DND-41 (cell line): ENCODE results near the gene GFY.

Experiments used
- ATAC-seq: fragments of 200-7000 bp; cut with Tn5 transposase; 3 replicates; pipeline ENCODE4 v1.9.1; 2021; ENCODE audit warnings: low read depth; ENCODE audit not compliant: insufficient read depth
- DNase-seq: peaks from one replicate; pipeline ENCODE4 v3.0.0-alpha.2; 2020
- H2AFZ ChIP-seq: 2 replicates; pipeline ENCODE4 v1.6.0; 2012; ENCODE audit warnings: low read depth, low read length
- H3K27ac ChIP-seq: 2 replicates; pipeline ENCODE4 v1.5.1; 2012; ENCODE audit warnings: low read length, inconsistent platforms
- H3K27me3 ChIP-seq: fragments of 200-600 bp; sonication (generic); 2 replicates; pipeline ENCODE4 v1.6.0; 2012; ENCODE audit warnings: low read length, mild to moderate bottlenecking, inconsistent platforms; ENCODE audit not compliant: insufficient read depth, poor library complexity
- H3K36me3 ChIP-seq: 2 replicates; pipeline ENCODE4 v1.5.1; 2012; ENCODE audit warnings: low read length, inconsistent platforms; ENCODE audit not compliant: insufficient read depth
- H3K4me1 ChIP-seq: 2 replicates; pipeline ENCODE4 v1.5.1; 2012; ENCODE audit warnings: mild to moderate bottlenecking, low read length; ENCODE audit not compliant: insufficient read depth
- H3K4me2 ChIP-seq: 2 replicates; pipeline ENCODE4 v1.6.0; 2012; ENCODE audit warnings: mild to moderate bottlenecking, moderate library complexity, low read length, inconsistent platforms; ENCODE audit not compliant: insufficient read depth
- H3K4me3 ChIP-seq, 2 experiments: fragments of 200-600 bp in 1 of 2; shearing (Covaris generic) in 1 of 2; 2 replicates each; pipeline ENCODE4 v1.5.1; 2012 to 2016; ENCODE audit warnings: inconsistent platforms in 2 of 2, low read length in 2 of 2, mild to moderate bottlenecking in 2 of 2, low read depth in 1 of 2, moderate library complexity in 1 of 2
- H3K79me2 ChIP-seq: 2 replicates; pipeline ENCODE4 v1.6.0; 2012; ENCODE audit warnings: low read length, inconsistent platforms; ENCODE audit not compliant: insufficient read depth
- H3K9ac ChIP-seq: 2 replicates; pipeline ENCODE4 v1.6.0; 2012; ENCODE audit warnings: low read depth, mild to moderate bottlenecking, inconsistent platforms, low read length, moderate library complexity
- H3K9me3 ChIP-seq: 2 replicates; pipeline ENCODE4 v1.5.1; 2012; ENCODE audit warnings: low read length, moderate library complexity, mild to moderate bottlenecking, inconsistent platforms; ENCODE audit not compliant: insufficient read depth, severe bottlenecking
- H4K20me1 ChIP-seq: 2 replicates; pipeline ENCODE4 v1.6.0; 2012; ENCODE audit warnings: low read length; ENCODE audit not compliant: insufficient read depth
- CTCF ChIP-seq: IDR thresholded peaks from 2 replicates; pipeline ENCODE4 v1.5.1; 2012; ENCODE audit warnings: borderline replicate concordance, low read length, moderate library complexity, mild to moderate bottlenecking; ENCODE audit not compliant: poor library complexity, severe bottlenecking; ENCODE audit errors: extremely low read depth
- EZH2 ChIP-seq: IDR thresholded peaks from 3 replicates; pipeline ENCODE4 v1.6.1; 2012; ENCODE audit warnings: borderline replicate concordance, low read depth, mild to moderate bottlenecking, moderate library complexity, low read length, inconsistent platforms; ENCODE audit not compliant: severe bottlenecking

GFY gene

GRCh38 chr19:49413348-49413747 lies 11.8 kb upstream of the GFY start:
- no peak overlapping the region for H2AFZ ChIP-seq
- no peaks in the 10 kb centered on the region for H3K9me3 ChIP-seq
- ATAC-seq (no peak), DNase-seq (no peak)
- no peak overlapping the region for H3K27ac ChIP-seq
- H3K4me1 ChIP-seq: peaks cover 10% of the 10 kb centered on the region
- no peak overlapping the region for H3K4me3 ChIP-seq
- H3K79me2 ChIP-seq: no peaks in the 10 kb centered on the region
- TF ChIP-seq CTCF: no peak
- TF ChIP-seq EZH2: no peak
- H3K36me3 ChIP-seq: no peaks in the 10 kb centered on the region
- H3K4me2 ChIP-seq: no peak overlapping the region
- H3K27me3 ChIP-seq: peaks cover 7% of the 10 kb centered on the region
- H4K20me1 ChIP-seq: no peaks in the 10 kb centered on the region
- no peak overlapping the region for H3K9ac ChIP-seq

- Histone ChIP-seq H3K4me2 (no peak overlapping the region), H3K27ac (no peak overlapping the region), H2AFZ (no peak overlapping the region), H4K20me1 (no peaks in the 10 kb centered on the region), H3K9ac (no peak overlapping the region), H3K9me3 (no peaks in the 10 kb centered on the region), H3K4me3 (no peak overlapping the region), H3K36me3 (no peaks in the 10 kb centered on the region), H3K4me1 (peaks cover 7% of the 10 kb centered on the region), H3K27me3 (peaks cover 10% of the 10 kb centered on the region), H3K79me2 (no peaks in the 10 kb centered on the region)
- no peak for TF ChIP-seq EZH2
- TF ChIP-seq CTCF: no peak
- ATAC-seq (no peak), DNase-seq (no peak)
Measured at GRCh38 chr19:49414256-49414655, 10.9 kb upstream of the GFY start.

- H3K27ac ChIP-seq: no peak overlapping the region
- no peaks in the 10 kb centered on the region for H4K20me1 ChIP-seq
- no peak overlapping the region for H2AFZ ChIP-seq
- peaks cover 10% of the 10 kb centered on the region for H3K27me3 ChIP-seq
- no peaks in the 10 kb centered on the region for H3K79me2 ChIP-seq
- ATAC-seq (no peak), DNase-seq (no peak)
- TF ChIP-seq CTCF (no peak), EZH2 (no peak)
- no peaks in the 10 kb centered on the region for H3K36me3 ChIP-seq
- no peak overlapping the region for H3K9ac ChIP-seq
- H3K9me3 ChIP-seq: no peaks in the 10 kb centered on the region
- no peaks in the 10 kb centered on the region for H3K4me1 ChIP-seq
- H3K4me3 ChIP-seq: no peak overlapping the region
- no peak overlapping the region for H3K4me2 ChIP-seq
Measured at GRCh38 chr19:49415102-49415809, 9.9 kb upstream of the GFY start.

- Histone ChIP-seq H3K27ac (no peak overlapping the region), H2AFZ (no peak overlapping the region), H3K4me3 (no peak overlapping the region), H4K20me1 (no peaks in the 10 kb centered on the region), H3K4me2 (no peak overlapping the region), H3K36me3 (no peaks in the 10 kb centered on the region), H3K4me1 (no peaks in the 10 kb centered on the region), H3K27me3 (peaks cover 10% of the 10 kb centered on the region), H3K9ac (no peak overlapping the region), H3K79me2 (no peaks in the 10 kb centered on the region), H3K9me3 (no peaks in the 10 kb centered on the region)
- no peak for DNase-seq
- TF ChIP-seq CTCF: no peak
- no peak for TF ChIP-seq EZH2
- ATAC-seq: no peak; the same call in 2 of the 3 replicates
Measured at GRCh38 chr19:49415810-49416200, 9.4 kb upstream of the GFY start.
